Stimulated activated effector memory CD8-positive, alpha-beta T cell treated with anti-CD3 and anti-CD28 coated beads, Interleukin-12 subunit alpha, Interleukin-12 subunit beta, amount 100 ng/mL, for 72 hours (primary cell): ENCODE data around the gene FOXD1.
A peak's percentile ranks its signal among the peaks of the same experiment; 100 is the strongest.
"Not testable (repeated sequence)": the region's sequence is repeated elsewhere in the genome, so short reads cannot be mapped to it uniquely, and the experiment has no call there.

Experiments used
- ATAC-seq: fragments of 150-1000 bp; cut with Tn5 transposase; 2 replicates; pipeline ENCODE4 v1.10.0; 2021
- DNase-seq, 2 donors: peaks; one replicate each; pipeline ENCODE4 v3.0.0; 2021 to 2022; ENCODE audit warnings: low spot score in 2 of 2
- H3K27ac Mint-ChIP-seq: one replicate; pipeline ENCODE4 v1.8.0; 2022; ENCODE audit warnings: mild to moderate bottlenecking, mixed read lengths
- H3K36me3 Mint-ChIP-seq: one replicate; pipeline ENCODE4 v1.8.0; 2022; ENCODE audit warnings: mild to moderate bottlenecking, mixed read lengths
- H3K4me1 Mint-ChIP-seq: one replicate; pipeline ENCODE4 v1.8.0; 2022; ENCODE audit warnings: mixed read lengths
- H3K4me3 Mint-ChIP-seq: one replicate; pipeline ENCODE4 v1.8.0; 2022; ENCODE audit warnings: mild to moderate bottlenecking, mixed read lengths
- H3K9me3 Mint-ChIP-seq: one replicate; pipeline ENCODE4 v1.8.0; 2022; ENCODE audit warnings: mixed read lengths

FOXD1 gene

GRCh38 chr5:73418244-73418691, 30.3 kb downstream of the FOXD1 start:
- no peak overlapping the region for H3K4me3 Mint-ChIP-seq
- no peaks in the 10 kb centered on the region for H3K9me3 Mint-ChIP-seq
- DNase-seq (no peak), ATAC-seq (no peak)
- no peaks in the 10 kb centered on the region for H3K36me3 Mint-ChIP-seq
- no peak overlapping the region for H3K27ac Mint-ChIP-seq
- H3K4me1 Mint-ChIP-seq = peaks cover 15% of the 10 kb centered on the region

- no peak overlapping the region for H3K4me3 Mint-ChIP-seq
- ATAC-seq = no peak
- H3K4me1 Mint-ChIP-seq = peaks cover 15% of the 10 kb centered on the region
- H3K27ac Mint-ChIP-seq = no peak overlapping the region
- no peaks in the 10 kb centered on the region for H3K9me3 Mint-ChIP-seq
- no peaks in the 10 kb centered on the region for H3K36me3 Mint-ChIP-seq
- DNase-seq = no peak
These were observed 31.1 kb downstream of the FOXD1 start for GRCh38 chr5:73417303-73418034.

GRCh38 chr5:73415617-73416016, 33.0 kb downstream of the FOXD1 start:
- DNase-seq (no peak), ATAC-seq (no peak)
- Mint-ChIP-seq H3K4me1 (peaks cover 14% of the 10 kb centered on the region), H3K4me3 (no peak overlapping the region), H3K36me3 (no peaks in the 10 kb centered on the region), H3K27ac (no peak overlapping the region), H3K9me3 (no peaks in the 10 kb centered on the region)

GRCh38 chr5:73415171-73415570, 33.4 kb downstream of the FOXD1 start:
- Mint-ChIP-seq H3K9me3 (no peaks in the 10 kb centered on the region), H3K4me1 (peaks cover 10% of the 10 kb centered on the region), H3K4me3 (no peak overlapping the region), H3K36me3 (no peaks in the 10 kb centered on the region), H3K27ac (no peak overlapping the region)
- DNase-seq (no peak), ATAC-seq (no peak)

GRCh38 chr5:73412597-73412988, 36.0 kb downstream of the FOXD1 start:
- H3K4me3 Mint-ChIP-seq = no peak overlapping the region
- H3K4me1 Mint-ChIP-seq = no peaks in the 10 kb centered on the region
- ATAC-seq (peak; percentile 72), DNase-seq (no peak)
- H3K27ac Mint-ChIP-seq = no peak overlapping the region
- H3K36me3 Mint-ChIP-seq = no peaks in the 10 kb centered on the region
- no peaks in the 10 kb centered on the region for H3K9me3 Mint-ChIP-seq

- peaks cover under 1% of the 10 kb centered on the region for H3K4me1 Mint-ChIP-seq
- H3K9me3 Mint-ChIP-seq = no peaks in the 10 kb centered on the region
- ATAC-seq (no peak), DNase-seq (no peak)
- no peak overlapping the region for H3K4me3 Mint-ChIP-seq
- no peaks in the 10 kb centered on the region for H3K36me3 Mint-ChIP-seq
- no peak overlapping the region for H3K27ac Mint-ChIP-seq
These were observed 36.5 kb downstream of the FOXD1 start for GRCh38 chr5:73411936-73412596.

GRCh38 chr5:73409927-73410326, 38.6 kb downstream of the FOXD1 start:
- H3K27ac Mint-ChIP-seq, ATAC-seq, H3K4me1 Mint-ChIP-seq, H3K4me3 Mint-ChIP-seq, H3K36me3 Mint-ChIP-seq, H3K9me3 Mint-ChIP-seq, DNase-seq: not testable (repeated sequence)

- no peaks in the 10 kb centered on the region for H3K9me3 Mint-ChIP-seq
- peaks cover 4% of the 10 kb centered on the region for H3K4me1 Mint-ChIP-seq
- H3K4me3 Mint-ChIP-seq = no peak overlapping the region
- ATAC-seq (no peak), DNase-seq (no peak)
- H3K36me3 Mint-ChIP-seq = no peaks in the 10 kb centered on the region
- H3K27ac Mint-ChIP-seq = no peak overlapping the region
These were observed 42.9 kb downstream of the FOXD1 start for GRCh38 chr5:73405691-73406090.

GRCh38 chr5:73399775-73400174, 48.8 kb downstream of the FOXD1 start:
- Mint-ChIP-seq H3K9me3 (no peaks in the 10 kb centered on the region), H3K4me1 (no peaks in the 10 kb centered on the region), H3K36me3 (no peaks in the 10 kb centered on the region), H3K4me3 (no peak overlapping the region), H3K27ac (no peak overlapping the region)
- ATAC-seq (no peak), DNase-seq (no peak)
